HG02884 (cell line): Measurements from ENCODE around the gene INPP5A.
"Not testable (repeated sequence)": the region's sequence is repeated elsewhere in the genome, so short reads cannot be mapped to it uniquely, and the experiment has no call there.

Source experiments
- ATAC-seq: cut with Tn5 transposase; IDR thresholded peaks from one replicate; pipeline ENCODE4 v1.9.1; 2021; ENCODE audit warnings: mild to moderate bottlenecking, moderate library complexity; ENCODE audit not compliant: unreplicated experiment

Gene INPP5A

GRCh38 chr10:132770061-132771021 lies 232.8 kb downstream of the INPP5A start:
- ATAC-seq: no peak

GRCh38 chr10:132772816-132773215 lies 235.2 kb downstream of the INPP5A start:
- ATAC-seq: not testable (repeated sequence)

GRCh38 chr10:132774181-132774901 lies 236.8 kb downstream of the INPP5A start:
- ATAC-seq: no peak

- no peak for ATAC-seq
Measured at GRCh38 chr10:132774902-132775863, 237.6 kb downstream of the INPP5A start.

GRCh38 chr10:132776186-132776585 lies 238.6 kb downstream of the INPP5A start:
- no peak for ATAC-seq

- ATAC-seq: no peak
Measured at GRCh38 chr10:132776821-132777220, 239.2 kb downstream of the INPP5A start.

- no peak for ATAC-seq
Measured at GRCh38 chr10:132777441-132777840, 239.9 kb downstream of the INPP5A start.

GRCh38 chr10:132779549-132780294 lies 242.1 kb downstream of the INPP5A start:
- no peak for ATAC-seq

GRCh38 chr10:132780356-132780755 lies 242.8 kb downstream of the INPP5A start:
- no peak for ATAC-seq

- no peak for ATAC-seq
Measured at GRCh38 chr10:132781556-132781955, 244.0 kb downstream of the INPP5A start.

GRCh38 chr10:132783165-132783939 lies 245.8 kb downstream of the INPP5A start:
- no peak for ATAC-seq

- no peak for ATAC-seq
Measured at GRCh38 chr10:132783940-132784865, 246.6 kb downstream of the INPP5A start.

GRCh38 chr10:132784866-132785722 lies 247.5 kb downstream of the INPP5A start:
- no peak for ATAC-seq

- no peak for ATAC-seq
Measured at GRCh38 chr10:132785723-132786475, 248.3 kb downstream of the INPP5A start, which contains the start of gene NKX6-2. NKX6-2 (minus strand) TSS chr10:132786147; CDS start chr10:132785948, 199 bp downstream.

GRCh38 chr10:132786476-132786883 lies 248.9 kb downstream of the INPP5A start:
- no peak for ATAC-seq

- no peak for ATAC-seq
Measured at GRCh38 chr10:132786884-132787494, 249.4 kb downstream of the INPP5A start.
